ENCODE data around the gene CNTNAP1.
"Not testable (repeated sequence)": the region's sequence is repeated elsewhere in the genome, so short reads cannot be mapped to it uniquely, and the experiment has no call there.

Gene CNTNAP1

DNA sequence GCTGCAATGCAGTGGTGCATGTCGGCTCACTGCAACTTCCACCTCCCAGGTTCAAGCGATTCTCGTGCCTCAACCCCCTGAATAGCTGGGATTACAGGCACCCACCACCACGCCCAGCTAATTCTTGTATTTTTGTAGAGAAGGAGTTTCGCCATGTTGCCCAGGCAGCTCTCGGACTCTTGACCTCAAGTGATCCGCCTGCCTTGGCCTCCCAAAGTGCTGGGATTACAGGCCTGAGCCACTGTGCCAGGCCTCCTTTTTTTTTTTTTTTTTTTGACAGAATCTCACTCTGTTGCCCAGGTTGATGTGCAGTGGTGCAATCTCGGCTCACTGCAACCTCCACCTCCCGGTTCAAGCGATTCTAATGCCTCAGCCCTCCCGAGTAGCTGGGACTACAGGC is 60.6 kb downstream of the CNTNAP1 start:
- not testable (repeated sequence) for DNase-seq (ENCODE audit: low spot score)

DNA sequence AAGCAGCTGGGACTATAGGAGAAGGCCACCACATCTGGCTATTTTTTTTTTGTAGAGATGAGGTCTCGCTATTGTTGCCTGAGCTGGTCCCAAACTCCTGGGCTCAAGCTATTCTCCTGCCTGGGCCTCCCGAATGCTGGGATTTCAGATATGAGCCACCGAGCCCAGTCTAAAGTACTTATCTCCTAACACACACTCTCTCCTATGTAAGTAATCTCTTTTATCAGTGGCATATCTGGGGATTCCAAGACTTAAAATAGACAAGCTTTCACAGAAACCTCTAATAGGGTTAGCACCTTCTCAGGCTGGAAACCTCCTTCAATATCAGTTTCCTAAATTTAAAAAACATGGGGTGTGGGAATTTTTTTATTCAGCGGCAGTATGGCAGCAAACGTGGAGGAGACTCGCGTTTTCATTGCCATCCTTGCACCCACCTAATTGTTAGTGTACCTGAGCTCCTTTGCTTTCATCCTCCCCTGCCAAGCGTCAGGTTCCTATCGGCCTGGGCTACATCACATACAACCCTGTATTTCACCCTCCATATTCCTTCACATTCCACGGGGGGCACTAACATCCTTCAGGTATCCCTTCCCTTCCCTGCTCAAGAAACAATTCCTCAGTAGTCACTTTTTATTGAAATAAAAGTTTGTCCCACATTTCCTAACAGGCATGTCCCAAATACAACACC is 61.4 kb downstream of the CNTNAP1 start:
- DNase-seq (ENCODE audit: low spot score): no peak

DNA sequence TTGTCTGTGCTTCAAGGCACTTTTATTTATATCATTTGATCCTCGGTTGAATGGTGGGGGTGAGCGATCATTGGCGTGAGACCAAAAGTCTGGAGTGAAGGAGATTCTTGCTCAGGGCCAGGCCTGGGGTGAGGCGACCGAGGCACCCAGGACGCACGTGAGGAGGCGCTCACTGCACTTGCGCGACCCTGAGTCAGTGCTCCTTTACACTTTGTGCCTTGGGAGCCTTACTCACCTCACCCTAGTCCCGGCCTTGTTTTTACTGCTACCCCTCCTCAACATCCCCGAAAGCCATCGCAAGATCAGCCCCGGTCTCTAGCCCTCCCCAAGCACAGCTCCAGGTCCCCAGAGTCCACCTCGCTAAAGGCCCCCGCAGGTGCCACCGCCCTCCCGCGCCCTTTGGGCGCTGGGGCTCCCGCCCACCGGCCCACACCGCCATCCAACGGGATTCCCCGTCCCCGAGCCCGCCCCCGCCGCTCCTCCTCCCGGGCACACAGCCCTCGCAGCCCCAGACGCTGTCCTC is 62.0 kb downstream of the CNTNAP1 start:
- DNase-seq (ENCODE audit: low spot score): peak; percentile 64

DNA sequence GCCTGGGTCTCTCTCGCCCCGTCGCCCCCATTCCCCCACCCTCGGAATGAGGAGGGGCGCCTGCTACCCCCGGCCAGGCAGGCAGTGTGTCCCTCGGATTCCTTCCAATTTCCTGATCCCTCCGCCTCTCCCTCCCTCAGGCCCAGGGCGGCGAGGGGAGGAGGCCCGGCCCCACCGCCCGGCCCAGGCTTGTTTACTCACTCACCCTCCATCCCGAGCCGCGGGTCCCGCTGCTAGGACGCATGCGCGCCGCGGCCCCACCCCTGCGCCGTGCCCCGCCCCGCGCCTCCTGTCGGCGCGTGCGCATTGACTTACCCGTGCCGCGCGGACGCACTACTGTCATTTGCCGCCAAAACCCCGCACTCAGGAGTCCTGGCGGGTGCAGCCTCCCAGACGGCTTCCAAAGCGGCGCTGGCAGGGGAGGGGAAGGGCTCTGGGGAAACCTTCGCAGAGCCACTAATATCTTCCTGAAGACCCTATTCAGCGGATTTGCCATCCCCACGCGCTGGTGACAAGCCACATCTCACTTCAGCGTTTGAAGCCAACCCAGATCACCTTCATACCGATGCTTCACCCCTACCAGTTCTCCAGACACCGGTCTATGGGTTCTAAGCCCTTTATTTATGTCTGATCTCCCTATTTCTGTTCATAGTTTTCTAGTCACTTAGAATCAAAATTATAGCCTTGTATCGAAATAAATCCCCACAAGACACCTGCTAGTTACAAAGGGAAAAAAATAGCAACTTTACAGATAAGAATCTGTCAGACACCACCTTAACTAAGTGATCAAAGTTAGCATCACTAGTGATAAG is 62.7 kb downstream of the CNTNAP1 start, which contains the start of gene EZH1:
TSS of gene EZH1 (minus strand) at position 235 of the 812 bp plus-strand sequence. CDS start 16,099 bp downstream, outside the sequence.
- peak; percentile 93 for DNase-seq (ENCODE audit: low spot score)

DNA sequence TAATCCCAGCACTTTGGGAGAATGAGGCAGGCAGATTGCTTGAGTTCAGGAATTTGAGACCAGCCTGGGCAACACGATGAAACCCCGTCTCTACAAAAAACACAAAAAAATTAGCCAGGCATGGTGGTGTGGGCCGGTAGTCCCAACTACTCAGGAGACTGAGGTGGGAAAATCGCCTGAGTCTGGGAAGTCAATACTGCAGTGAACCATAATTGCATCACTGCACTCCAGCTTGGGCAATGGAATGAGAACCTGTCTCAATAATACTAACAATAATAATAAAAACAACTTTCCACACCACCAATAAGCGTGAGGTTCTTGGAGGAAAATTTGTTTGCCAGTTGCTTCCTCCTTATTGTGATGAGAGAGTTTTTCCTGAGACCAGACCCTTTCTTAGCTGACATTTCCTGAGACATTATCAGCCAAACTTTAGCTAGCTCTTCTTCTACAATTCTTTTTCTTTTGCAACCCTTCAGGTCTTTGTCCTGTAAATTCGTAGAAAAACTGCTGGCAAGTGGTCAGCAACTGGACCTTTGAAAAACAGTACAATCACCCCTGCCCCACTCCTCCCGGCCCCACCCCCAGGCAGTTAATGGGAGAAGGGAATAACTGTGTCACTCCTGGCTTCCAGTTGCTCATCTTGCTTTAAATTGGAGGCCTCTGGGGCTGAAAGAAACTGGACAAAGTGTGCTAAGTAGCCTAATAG is 66.0 kb downstream of the CNTNAP1 start:
- no peak for DNase-seq (ENCODE audit: low spot score)

DNA sequence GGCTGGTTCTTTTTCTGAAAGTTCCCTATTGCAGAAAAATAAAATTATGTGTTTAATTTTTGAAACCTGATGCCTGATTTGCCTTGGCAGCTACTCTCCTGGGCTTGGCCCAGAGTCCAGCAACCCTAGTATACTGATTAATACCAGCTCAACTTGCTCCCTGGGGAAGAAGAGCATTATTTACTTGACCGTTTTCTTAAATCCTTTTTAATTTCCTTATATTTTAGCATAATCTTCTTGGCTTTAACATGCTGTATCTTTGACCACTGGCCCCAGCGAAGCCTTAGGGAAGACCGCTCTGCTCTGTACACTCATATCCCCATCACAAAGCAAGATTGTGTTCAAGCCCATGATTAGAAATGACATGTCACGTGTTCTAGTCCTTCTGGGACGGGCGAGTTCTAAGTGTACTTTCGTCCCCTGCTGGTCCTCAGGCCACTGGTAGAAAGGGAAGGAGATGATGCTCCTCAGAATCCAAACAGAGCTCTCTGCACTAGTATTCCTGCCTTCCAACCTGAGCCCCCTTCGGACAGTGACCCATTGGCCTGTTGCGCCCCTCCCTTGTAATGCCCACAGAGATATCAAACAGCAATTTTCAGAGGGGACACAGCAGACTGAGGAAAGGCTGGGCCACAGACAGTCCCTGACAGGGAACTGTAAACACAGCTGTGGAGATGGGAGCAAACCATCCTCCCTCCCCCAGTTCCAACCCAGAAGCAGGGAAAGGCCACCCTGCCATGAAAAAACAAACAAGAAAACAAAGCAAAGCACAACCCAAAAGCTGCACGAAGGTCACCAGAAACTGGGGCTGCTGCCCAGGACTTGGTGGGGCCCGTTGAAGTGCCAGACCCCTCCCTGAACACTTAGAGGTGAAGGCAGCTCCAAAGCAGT is 66.8 kb downstream of the CNTNAP1 start:
- no peak for DNase-seq (ENCODE audit: low spot score)
